ENCODE measurements around the gene PROCA1. TPM values are rescaled to one million over a fixed set of nuclear protein-coding genes. Genes with fewer than 3 reads are reported as not detected.

Gene PROCA1
- total RNA-seq, 1 donor from 2014 or later: 3.0 TPM

- peak within 1 kb of the TSS; percentile 89 for H3K27ac Mint-ChIP-seq (ENCODE audit: unreplicated experiment)
- no peaks in the 10 kb centered on the region for H3K9me3 Mint-ChIP-seq (ENCODE audit: unreplicated experiment)
- TF ChIP-seq CTCF (IDR thresholded peaks at IDR 0.05): peak; percentile 34
- peak within 1 kb of the TSS; percentile 89 for H3K4me3 Mint-ChIP-seq (ENCODE audit: unreplicated experiment)
- no peaks in the 10 kb centered on the region for H3K27me3 Mint-ChIP-seq (ENCODE audit: unreplicated experiment)
- H3K36me3 Mint-ChIP-seq (ENCODE audit: unreplicated experiment): peaks cover 6% of the 10 kb centered on the region
- DNase-seq (ENCODE audit: extremely low spot score, unreplicated experiment): peak; percentile 94
- H3K4me1 Mint-ChIP-seq (ENCODE audit: unreplicated experiment): peaks cover 33% of the 10 kb centered on the region
Observed at GRCh38 chr17:28743243-28744103, 31.8 kb upstream of the PROCA1 start, which contains the start of gene TRAF4. Gene TRAF4 (plus strand): TSS chr17:28744011. CDS start chr17:28744113, 102 bp downstream.

GRCh38 chr17:28741358-28742349, 30.0 kb upstream of the PROCA1 start:
- Mint-ChIP-seq H3K36me3 (ENCODE audit: unreplicated experiment) (peaks cover 2% of the 10 kb centered on the region), H3K4me1 (ENCODE audit: unreplicated experiment) (peaks cover 29% of the 10 kb centered on the region), H3K27ac (ENCODE audit: unreplicated experiment) (peak overlapping the region; percentile 23), H3K4me3 (ENCODE audit: unreplicated experiment) (no peak overlapping the region), H3K27me3 (ENCODE audit: unreplicated experiment) (no peaks in the 10 kb centered on the region), H3K9me3 (ENCODE audit: unreplicated experiment) (no peaks in the 10 kb centered on the region)
- DNase-seq (ENCODE audit: extremely low spot score, unreplicated experiment): no peak
- TF ChIP-seq CTCF (IDR thresholded peaks at IDR 0.05): no peak

- Mint-ChIP-seq H3K4me1 (ENCODE audit: unreplicated experiment) (peaks cover 20% of the 10 kb centered on the region), H3K27ac (ENCODE audit: unreplicated experiment) (no peak overlapping the region), H3K4me3 (ENCODE audit: unreplicated experiment) (no peak overlapping the region), H3K36me3 (ENCODE audit: unreplicated experiment) (peaks cover 2% of the 10 kb centered on the region), H3K9me3 (ENCODE audit: unreplicated experiment) (no peaks in the 10 kb centered on the region), H3K27me3 (ENCODE audit: unreplicated experiment) (no peaks in the 10 kb centered on the region)
- no peak for TF ChIP-seq CTCF (IDR thresholded peaks at IDR 0.05)
- no peak for DNase-seq (ENCODE audit: extremely low spot score, unreplicated experiment)
Observed at GRCh38 chr17:28740406-28741357, 29.0 kb upstream of the PROCA1 start.

GRCh38 chr17:28738680-28739384, 27.1 kb upstream of the PROCA1 start:
- no peak overlapping the region for H3K4me3 Mint-ChIP-seq (ENCODE audit: unreplicated experiment)
- H3K27me3 Mint-ChIP-seq (ENCODE audit: unreplicated experiment): no peaks in the 10 kb centered on the region
- peaks cover 15% of the 10 kb centered on the region for H3K4me1 Mint-ChIP-seq (ENCODE audit: unreplicated experiment)
- TF ChIP-seq CTCF (IDR thresholded peaks at IDR 0.05): no peak
- H3K36me3 Mint-ChIP-seq (ENCODE audit: unreplicated experiment): peaks cover 2% of the 10 kb centered on the region
- H3K27ac Mint-ChIP-seq (ENCODE audit: unreplicated experiment): no peak overlapping the region
- no peak for DNase-seq (ENCODE audit: extremely low spot score, unreplicated experiment)
- H3K9me3 Mint-ChIP-seq (ENCODE audit: unreplicated experiment): no peaks in the 10 kb centered on the region
